GM18498 (cell line): ENCODE results near the gene HEG1.

Experiments
- ATAC-seq: cut with Tn5 transposase; IDR thresholded peaks from one replicate; pipeline ENCODE4 v1.9.1; 2021; ENCODE audit warnings: mild to moderate bottlenecking, moderate library complexity; ENCODE audit not compliant: unreplicated experiment

HEG1 gene

GRCh38 chr3:125017406-125017805, 38.4 kb downstream of the HEG1 start:
- ATAC-seq: no peak

GRCh38 chr3:125014570-125015179, 41.1 kb downstream of the HEG1 start:
- ATAC-seq: no peak

GRCh38 chr3:125013095-125013494, 42.7 kb downstream of the HEG1 start:
- ATAC-seq: no peak

- ATAC-seq: no peak
Observed at GRCh38 chr3:125011941-125012340, 43.9 kb downstream of the HEG1 start.

GRCh38 chr3:125010393-125010792, 45.4 kb downstream of the HEG1 start:
- ATAC-seq: no peak

- ATAC-seq: no peak
Observed at GRCh38 chr3:125008766-125009165, 47.0 kb downstream of the HEG1 start.

GRCh38 chr3:125006291-125006731, 49.5 kb downstream of the HEG1 start:
- no peak for ATAC-seq

- ATAC-seq: no peak
Observed at GRCh38 chr3:125005676-125006075, 50.1 kb downstream of the HEG1 start.

GRCh38 chr3:125005222-125005621, 50.6 kb downstream of the HEG1 start:
- ATAC-seq: no peak

GRCh38 chr3:125003859-125004595, 51.8 kb downstream of the HEG1 start:
- no peak for ATAC-seq

GRCh38 chr3:125003369-125003853, 52.4 kb downstream of the HEG1 start:
- ATAC-seq: no peak

GRCh38 chr3:125002414-125003368, 53.1 kb downstream of the HEG1 start:
- ATAC-seq: no peak

GRCh38 chr3:125001557-125002413, 54.0 kb downstream of the HEG1 start:
- ATAC-seq: no peak

GRCh38 chr3:125000661-125001060, 55.1 kb downstream of the HEG1 start:
- no peak for ATAC-seq

GRCh38 chr3:124999897-125000435, 55.8 kb downstream of the HEG1 start:
- no peak for ATAC-seq

GRCh38 chr3:124999317-124999716, 56.5 kb downstream of the HEG1 start:
- no peak for ATAC-seq

- ATAC-seq: no peak
Observed at GRCh38 chr3:124998247-124998630, 57.6 kb downstream of the HEG1 start.

- ATAC-seq: no peak
Observed at GRCh38 chr3:124997303-124998246, 58.2 kb downstream of the HEG1 start.

GRCh38 chr3:124995460-124995994, 60.3 kb downstream of the HEG1 start:
- ATAC-seq: no peak
